Activated CD8-positive, alpha-beta memory T cell treated with anti-CD3 and anti-CD28 coated beads for 48 hours (primary cell): ENCODE results near the gene RFWD3.
"Not testable (repeated sequence)": the region's sequence is repeated elsewhere in the genome, so short reads cannot be mapped to it uniquely, and the experiment has no call there.

Source experiments
- DNase-seq, 3 experiments: peaks; one replicate each; pipeline ENCODE4 v3.0.0-alpha.2; 2020; ENCODE audit warnings: low read depth in 2 of 3, low spot score in 2 of 3

The RFWD3 gene

GRCh38 chr16:74666425-74667254, at the start of gene RFWD3:
TSS of gene RFWD3 (minus strand) at chr16:74666877. CDS start at chr16:74661449, 5,428 bp downstream.
- DNase-seq = peak; percentile 64 to 88 (median 87)

GRCh38 chr16:74716355-74716754, 49.7 kb upstream of the RFWD3 start:
- DNase-seq = no peak

- no peak for DNase-seq
Observed at GRCh38 chr16:74713876-74714275, 47.2 kb upstream of the RFWD3 start.

- no peak for DNase-seq
Observed at GRCh38 chr16:74713325-74713724, 46.6 kb upstream of the RFWD3 start.

GRCh38 chr16:74711938-74712337, 45.3 kb upstream of the RFWD3 start:
- no peak for DNase-seq

- DNase-seq = no peak
Observed at GRCh38 chr16:74710401-74710800, 43.7 kb upstream of the RFWD3 start.

GRCh38 chr16:74709441-74709877, 42.8 kb upstream of the RFWD3 start:
- peak; percentile 46 to 63 (median 51) for DNase-seq

- DNase-seq = peak; percentile 35 to 42 (median 37)
Observed at GRCh38 chr16:74700438-74701225, 34.0 kb upstream of the RFWD3 start, which contains the start of gene MLKL. TSS of gene MLKL (minus strand) at chr16:74700862. CDS start at chr16:74695757, 5,105 bp downstream.

GRCh38 chr16:74700116-74700437, 33.4 kb upstream of the RFWD3 start:
- peak; percentile 3 to 17 (median 13) for DNase-seq

GRCh38 chr16:74699666-74700065, 33.0 kb upstream of the RFWD3 start:
- DNase-seq = no peak

- no peak for DNase-seq
Observed at GRCh38 chr16:74698222-74698621, 31.5 kb upstream of the RFWD3 start.

- peak in 2 of 3 experiments; percentile 8 to 17 for DNase-seq
Observed at GRCh38 chr16:74695450-74696422, 29.1 kb upstream of the RFWD3 start.

GRCh38 chr16:74691093-74691855, 24.6 kb upstream of the RFWD3 start:
- no peak for DNase-seq

- no peak for DNase-seq
Observed at GRCh38 chr16:74682556-74682955, 15.9 kb upstream of the RFWD3 start.

GRCh38 chr16:74680681-74681080, 14.0 kb upstream of the RFWD3 start:
- no peak for DNase-seq

GRCh38 chr16:74679983-74680382, 13.3 kb upstream of the RFWD3 start:
- DNase-seq = no peak

- DNase-seq = no peak
Observed at GRCh38 chr16:74677868-74678267, 11.2 kb upstream of the RFWD3 start.

- no peak for DNase-seq
Observed at GRCh38 chr16:74673876-74674275, 7.2 kb upstream of the RFWD3 start.

- not testable (repeated sequence) for DNase-seq
Observed at GRCh38 chr16:74668877-74669276, 2.2 kb upstream of the RFWD3 start.

GRCh38 chr16:74667255-74667700, 601 bp upstream of the RFWD3 start:
- peak; percentile 13 to 32 (median 24) for DNase-seq
